Measurements from ENCODE around the gene CFAP299.

Gene CFAP299

DNA sequence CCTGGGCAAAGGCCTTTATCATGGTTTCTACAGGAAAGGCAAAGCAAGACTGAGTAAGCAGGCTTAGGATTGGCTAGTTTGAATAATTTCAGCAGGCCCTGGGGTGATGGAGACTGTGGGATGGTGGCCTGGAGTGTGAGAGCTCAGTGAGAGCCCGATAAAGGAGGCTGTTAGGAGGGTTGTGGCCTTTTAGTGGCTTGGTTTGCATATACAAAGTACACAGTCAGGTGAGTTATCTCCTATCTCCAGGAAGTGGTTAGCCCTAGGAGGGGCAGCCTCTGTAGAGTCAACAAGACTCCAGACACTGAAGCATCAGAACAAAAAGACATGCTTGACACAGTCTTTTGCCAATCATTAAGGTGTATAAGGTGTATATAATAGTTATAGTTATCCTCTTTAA, 157.2 kb downstream of the CFAP299 start:
- Histone ChIP-seq H3K27me3 (ENCODE audit: low read length) (no peaks in the 10 kb centered on the region), H3K9me2 (replicated peaks; ENCODE audit: insufficient read depth, low read length) (no peaks in the 10 kb centered on the region), H3K4me3 (ENCODE audit: insufficient read depth, low read length, poor library complexity, severe bottlenecking) (peak overlapping the region; percentile 32), H2AFZ (ENCODE audit: low read depth, low read length, severe bottlenecking) (no peak overlapping the region), H3K79me2 (ENCODE audit: insufficient read depth, low read length) (no peaks in the 10 kb centered on the region), H3K4me2 (ENCODE audit: low read depth, low read length, poor library complexity, severe bottlenecking) (peak overlapping the region; percentile 27), H3K9ac (ENCODE audit: low read length) (no peak overlapping the region), H3K27ac (ENCODE audit: low read depth, low read length) (peak overlapping the region; percentile 94), H3K9me3 (ENCODE audit: insufficient read depth, low read length) (0 out of 2 replicates have a peak, but pooled peaks cover 5% of the 10 kb centered on the region), H3F3A (ENCODE audit: insufficient read depth) (peaks cover 8% of the 10 kb centered on the region; the same call in 1 of the 2 replicates), H4K20me1 (ENCODE audit: low read depth, low read length) (no peaks in the 10 kb centered on the region), H3K36me3 (ENCODE audit: low read length) (no peaks in the 10 kb centered on the region)
- TF ChIP-seq, protein P1, sequence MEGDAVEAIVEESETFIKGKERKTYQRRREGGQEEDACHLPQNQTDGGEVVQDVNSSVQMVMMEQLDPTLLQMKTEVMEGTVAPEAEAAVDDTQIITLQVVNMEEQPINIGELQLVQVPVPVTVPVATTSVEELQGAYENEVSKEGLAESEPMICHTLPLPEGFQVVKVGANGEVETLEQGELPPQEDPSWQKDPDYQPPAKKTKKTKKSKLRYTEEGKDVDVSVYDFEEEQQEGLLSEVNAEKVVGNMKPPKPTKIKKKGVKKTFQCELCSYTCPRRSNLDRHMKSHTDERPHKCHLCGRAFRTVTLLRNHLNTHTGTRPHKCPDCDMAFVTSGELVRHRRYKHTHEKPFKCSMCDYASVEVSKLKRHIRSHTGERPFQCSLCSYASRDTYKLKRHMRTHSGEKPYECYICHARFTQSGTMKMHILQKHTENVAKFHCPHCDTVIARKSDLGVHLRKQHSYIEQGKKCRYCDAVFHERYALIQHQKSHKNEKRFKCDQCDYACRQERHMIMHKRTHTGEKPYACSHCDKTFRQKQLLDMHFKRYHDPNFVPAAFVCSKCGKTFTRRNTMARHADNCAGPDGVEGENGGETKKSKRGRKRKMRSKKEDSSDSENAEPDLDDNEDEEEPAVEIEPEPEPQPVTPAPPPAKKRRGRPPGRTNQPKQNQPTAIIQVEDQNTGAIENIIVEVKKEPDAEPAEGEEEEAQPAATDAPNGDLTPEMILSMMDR (IDR thresholded peaks at IDR 0.05; ENCODE audit: insufficient read depth, low read length, poor library complexity, severe bottlenecking): no peak
- no peak for TF ChIP-seq EZH2phosphoT487 (conservative IDR thresholded peaks at IDR 0.05; ENCODE audit: low read length)

DNA sequence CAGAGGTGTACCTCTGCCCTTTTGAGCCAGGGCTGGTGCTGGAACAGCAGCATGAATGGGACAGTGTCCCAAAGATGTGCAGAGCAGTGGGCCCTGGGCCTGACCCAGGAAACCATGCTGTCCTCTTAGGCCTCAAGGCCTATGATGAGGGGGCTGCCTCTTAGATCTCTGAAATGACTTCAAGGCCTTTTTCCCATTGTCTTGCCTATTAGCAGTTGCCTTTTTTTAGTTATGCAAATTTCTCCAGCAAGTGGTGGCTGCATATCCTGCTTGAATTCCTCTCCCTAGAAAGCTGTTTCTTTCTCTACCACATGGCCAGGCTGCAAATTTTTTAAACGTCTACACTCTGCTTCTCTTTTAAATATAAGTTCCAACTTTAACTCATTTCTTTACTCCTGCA, 160.3 kb downstream of the CFAP299 start:
- TF ChIP-seq, protein P1 (IDR thresholded peaks at IDR 0.05; ENCODE audit: insufficient read depth, low read length, poor library complexity, severe bottlenecking): no peak
- TF ChIP-seq EZH2phosphoT487 (conservative IDR thresholded peaks at IDR 0.05; ENCODE audit: low read length): no peak
- H3K36me3 ChIP-seq (ENCODE audit: low read length): no peaks in the 10 kb centered on the region
- no peak overlapping the region for H3K9ac ChIP-seq (ENCODE audit: low read length)
- H3K4me3 ChIP-seq (ENCODE audit: insufficient read depth, low read length, poor library complexity, severe bottlenecking): no peak overlapping the region
- H3F3A ChIP-seq (ENCODE audit: insufficient read depth): no peaks in the 10 kb centered on the region; the same call in 1 of the 2 replicates
- no peaks in the 10 kb centered on the region for H3K9me2 ChIP-seq (replicated peaks; ENCODE audit: insufficient read depth, low read length)
- no peaks in the 10 kb centered on the region for H3K79me2 ChIP-seq (ENCODE audit: insufficient read depth, low read length)
- no peak overlapping the region for H2AFZ ChIP-seq (ENCODE audit: low read depth, low read length, severe bottlenecking)
- no peak overlapping the region for H3K4me2 ChIP-seq (ENCODE audit: low read depth, low read length, poor library complexity, severe bottlenecking)
- H3K27me3 ChIP-seq (ENCODE audit: low read length): no peaks in the 10 kb centered on the region
- no peaks in the 10 kb centered on the region for H4K20me1 ChIP-seq (ENCODE audit: low read depth, low read length)
- no peak overlapping the region for H3K27ac ChIP-seq (ENCODE audit: low read depth, low read length)
- H3K9me3 ChIP-seq (ENCODE audit: insufficient read depth, low read length): 0 out of 2 replicates have a peak, but pooled peaks cover 5% of the 10 kb centered on the region

DNA sequence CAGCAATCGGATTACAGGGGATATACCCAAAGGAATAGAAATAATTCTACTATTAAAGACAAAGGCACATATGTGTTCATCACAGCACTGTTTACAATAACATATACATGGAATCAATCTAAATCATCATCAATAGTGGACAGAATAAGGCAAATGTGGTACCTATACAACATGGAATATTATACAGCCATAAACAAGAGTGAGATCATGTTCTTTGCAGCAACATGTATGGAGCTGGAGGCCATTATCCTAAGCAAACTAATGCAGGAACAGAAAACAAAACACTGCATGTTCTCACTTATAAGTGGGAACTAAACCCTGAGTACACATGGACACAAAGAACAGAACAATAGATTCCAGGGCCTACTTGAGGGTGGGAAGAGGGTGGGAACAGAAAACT, 163.2 kb downstream of the CFAP299 start:
- Histone ChIP-seq H4K20me1 (ENCODE audit: low read depth, low read length) (no peaks in the 10 kb centered on the region), H3K4me3 (ENCODE audit: insufficient read depth, low read length, poor library complexity, severe bottlenecking) (no peak overlapping the region), H3K36me3 (ENCODE audit: low read length) (no peaks in the 10 kb centered on the region), H3K27me3 (ENCODE audit: low read length) (no peaks in the 10 kb centered on the region), H3K9ac (ENCODE audit: low read length) (no peak overlapping the region), H3K79me2 (ENCODE audit: insufficient read depth, low read length) (no peaks in the 10 kb centered on the region), H3K27ac (ENCODE audit: low read depth, low read length) (no peak overlapping the region), H3K9me2 (replicated peaks; ENCODE audit: insufficient read depth, low read length) (no peaks in the 10 kb centered on the region), H3K9me3 (ENCODE audit: insufficient read depth, low read length) (0 out of 2 replicates have a peak, but pooled peaks cover 5% of the 10 kb centered on the region), H3F3A (ENCODE audit: insufficient read depth) (no peaks in the 10 kb centered on the region), H3K4me2 (ENCODE audit: low read depth, low read length, poor library complexity, severe bottlenecking) (no peak overlapping the region), H2AFZ (ENCODE audit: low read depth, low read length, severe bottlenecking) (no peak overlapping the region)
- TF ChIP-seq EZH2phosphoT487 (conservative IDR thresholded peaks at IDR 0.05; ENCODE audit: low read length): no peak
- TF ChIP-seq, protein P1 (IDR thresholded peaks at IDR 0.05; ENCODE audit: insufficient read depth, low read length, poor library complexity, severe bottlenecking): no peak
